GM19023 (cell line): Measurements from ENCODE around the gene GMEB2.
A peak's percentile ranks its signal among the peaks of the same experiment; 100 is the strongest.
"Not testable (repeated sequence)": the region's sequence is repeated elsewhere in the genome, so short reads cannot be mapped to it uniquely, and the experiment has no call there.

Experiments used
- ATAC-seq: cut with Tn5 transposase; IDR thresholded peaks from one replicate; pipeline ENCODE4 v1.9.1; 2021; ENCODE audit warnings: mild to moderate bottlenecking, moderate library complexity; ENCODE audit not compliant: unreplicated experiment

GMEB2 gene

DNA sequence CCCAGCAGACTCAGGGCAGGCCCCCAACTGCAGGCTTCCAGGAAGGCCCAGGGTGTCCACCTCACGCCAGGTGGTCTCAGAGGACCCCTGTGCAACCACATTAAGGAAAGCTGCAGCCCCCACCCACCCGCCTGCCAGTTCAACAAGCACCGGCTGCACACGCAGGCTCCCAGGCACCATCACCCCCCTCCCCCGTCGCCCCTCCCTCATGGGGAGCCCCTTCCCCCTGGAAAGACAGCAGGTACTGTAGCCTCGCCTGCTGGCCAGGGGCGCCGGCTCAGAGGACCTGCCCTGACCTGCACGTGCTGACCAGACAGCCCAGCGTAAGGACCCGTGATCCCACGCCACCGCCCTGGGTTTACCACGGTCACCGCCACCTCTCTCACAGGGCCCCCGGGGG lies 13.8 kb upstream of the GMEB2 start:
- ATAC-seq: peak; percentile 6

DNA sequence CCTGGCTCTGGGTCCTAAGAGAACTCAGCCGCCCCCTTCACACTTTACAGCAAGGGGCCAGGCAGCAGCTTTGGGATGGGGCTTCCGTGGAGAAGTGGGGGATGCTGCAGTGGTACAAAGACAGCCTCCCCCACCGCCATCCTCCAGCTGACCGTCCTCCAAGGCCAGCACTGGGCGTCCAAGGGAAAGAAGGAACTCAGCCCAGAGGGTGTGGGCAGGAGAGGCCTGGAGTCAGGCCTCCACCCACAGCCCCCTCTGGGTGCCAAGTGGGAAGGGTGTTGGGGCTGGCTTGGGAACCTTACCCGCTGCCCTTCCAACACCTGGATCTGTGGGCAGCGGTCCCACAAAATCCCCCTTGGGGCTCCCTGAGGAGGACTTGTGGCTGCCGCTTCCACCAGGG lies 13.2 kb upstream of the GMEB2 start:
- ATAC-seq: no peak

DNA sequence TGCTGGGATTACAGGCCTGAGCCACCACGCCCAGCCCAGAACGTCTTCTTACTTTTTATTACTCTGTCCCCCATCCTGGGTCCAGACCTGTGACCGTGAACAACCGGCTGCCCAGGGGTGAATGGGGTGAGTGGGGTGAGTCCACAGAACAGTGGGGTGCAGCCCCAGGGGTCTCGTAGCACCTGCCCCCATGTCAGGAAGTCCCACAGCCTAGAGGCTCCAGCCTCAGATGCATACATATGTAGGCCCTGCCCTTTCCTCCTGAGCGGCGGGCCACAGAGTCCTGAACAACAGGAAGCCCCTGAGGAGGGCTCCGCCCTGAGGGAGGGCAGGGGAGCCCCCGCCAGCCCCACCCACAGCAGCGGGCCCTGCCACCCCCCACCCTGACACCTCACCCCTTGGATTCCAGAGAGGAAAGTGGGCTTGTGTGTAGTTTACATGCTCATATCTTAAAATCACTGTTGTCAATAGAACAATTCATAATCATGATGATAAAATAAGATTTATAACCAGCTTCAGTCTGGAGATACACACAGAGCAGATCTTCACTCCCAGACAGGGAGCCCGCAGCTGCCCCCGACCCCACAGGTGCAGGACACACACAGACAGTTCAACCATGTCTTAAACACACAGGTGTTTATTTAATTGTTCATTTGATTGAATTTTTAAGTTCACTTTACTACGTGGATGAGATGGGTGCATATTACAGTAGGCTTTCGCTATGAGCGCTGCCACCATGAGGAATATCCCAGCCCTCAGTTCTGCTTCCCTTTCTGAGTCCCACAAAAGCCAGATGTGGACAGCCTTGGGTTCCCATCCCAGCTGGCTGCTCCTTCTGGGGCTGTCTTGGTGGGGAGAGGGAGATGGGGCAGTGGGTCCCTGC lies 12.4 kb upstream of the GMEB2 start:
- ATAC-seq: no peak

DNA sequence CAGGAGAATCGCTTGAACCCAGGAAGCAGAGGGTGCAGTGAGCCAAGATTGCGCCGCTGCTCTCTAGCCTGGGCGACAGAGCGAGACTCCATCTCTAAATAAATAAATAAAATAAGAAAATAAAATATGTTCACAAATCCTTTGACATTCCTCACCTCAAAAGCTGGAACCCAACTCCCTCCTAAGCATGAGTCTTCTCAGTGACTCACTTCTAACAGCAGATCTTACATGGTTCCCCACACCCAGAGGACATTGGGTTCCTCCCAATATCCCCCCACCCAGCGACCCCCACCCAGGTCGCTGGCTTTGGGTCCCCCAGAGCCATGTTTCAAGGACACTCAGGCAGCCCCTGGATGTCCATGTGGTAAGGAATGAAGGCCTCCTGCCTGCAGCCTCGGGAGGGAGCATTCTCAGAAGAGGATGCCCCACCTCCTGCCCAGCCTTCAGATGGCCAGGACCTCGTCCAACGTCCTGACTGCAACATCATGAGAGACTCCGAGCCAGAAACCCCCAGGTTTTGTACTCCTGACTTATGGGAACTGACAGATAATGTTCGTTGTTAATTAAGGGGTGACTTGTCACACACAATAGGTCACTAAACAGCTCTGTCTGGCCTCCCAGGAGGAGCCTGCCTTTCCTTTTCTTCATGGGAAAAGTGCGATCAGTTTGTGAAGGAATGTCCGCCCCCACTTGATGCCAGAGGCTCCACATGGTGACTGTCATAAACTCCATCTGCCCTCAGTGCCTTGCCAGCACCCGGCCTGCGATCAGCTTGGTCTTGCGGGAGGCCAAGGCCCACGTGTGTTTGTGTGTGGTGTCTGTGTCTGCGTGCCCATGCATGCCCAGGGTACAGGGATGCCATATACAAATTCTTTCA lies 10.1 kb upstream of the GMEB2 start:
- no peak for ATAC-seq

DNA sequence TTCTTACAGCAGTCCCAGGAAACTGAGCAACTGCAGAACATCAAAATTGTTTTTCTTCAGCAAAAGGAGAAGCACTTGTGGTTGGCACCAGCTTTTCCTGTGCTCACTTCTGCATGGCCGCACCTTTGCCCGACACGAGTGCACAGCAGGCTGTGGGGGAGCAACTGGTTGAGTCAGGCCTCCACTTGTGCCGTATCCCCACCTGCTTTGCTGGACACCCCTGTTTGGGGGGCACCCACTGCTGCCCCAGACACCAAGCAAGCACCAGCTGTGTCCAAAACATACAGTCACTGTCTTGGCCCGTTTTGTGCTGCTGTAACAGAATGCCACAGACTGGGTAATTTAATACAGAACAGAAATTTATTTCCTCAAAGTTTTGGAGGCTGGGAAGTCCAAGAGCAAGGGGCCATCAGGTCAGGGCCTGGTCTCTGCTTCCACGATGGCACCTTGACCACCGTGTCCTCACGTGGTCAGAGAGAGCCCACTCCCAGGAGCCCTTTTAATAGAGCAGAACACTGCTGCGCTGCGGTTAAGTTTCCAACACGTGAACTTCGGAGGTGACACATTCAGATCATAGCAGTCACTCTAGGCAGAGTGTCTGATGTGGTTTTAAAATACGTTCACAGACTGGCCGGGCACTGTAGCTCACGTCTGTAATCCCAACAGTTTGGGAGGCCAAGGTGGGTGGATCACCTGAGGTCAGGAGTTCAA lies 8.7 kb upstream of the GMEB2 start:
- ATAC-seq: no peak

DNA sequence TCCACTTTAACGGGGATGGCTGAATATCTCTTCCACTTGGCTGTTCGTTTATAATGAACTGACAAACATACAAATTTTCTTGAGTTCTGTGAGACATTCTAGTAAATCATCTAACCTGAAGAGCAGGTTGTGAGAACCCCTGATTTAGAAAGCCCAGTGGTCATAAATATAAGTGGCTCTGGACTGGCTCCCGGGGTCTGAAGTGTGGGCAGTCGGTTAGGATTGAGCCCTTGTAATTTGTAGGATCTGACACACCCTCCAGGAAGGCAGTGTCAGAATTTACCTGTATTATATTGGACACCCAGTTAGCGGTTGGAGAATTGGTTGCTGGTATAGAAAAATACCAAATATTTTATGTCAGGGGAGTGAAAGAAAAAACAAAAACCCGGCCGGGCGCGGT lies 6.8 kb upstream of the GMEB2 start:
- no peak for ATAC-seq

DNA sequence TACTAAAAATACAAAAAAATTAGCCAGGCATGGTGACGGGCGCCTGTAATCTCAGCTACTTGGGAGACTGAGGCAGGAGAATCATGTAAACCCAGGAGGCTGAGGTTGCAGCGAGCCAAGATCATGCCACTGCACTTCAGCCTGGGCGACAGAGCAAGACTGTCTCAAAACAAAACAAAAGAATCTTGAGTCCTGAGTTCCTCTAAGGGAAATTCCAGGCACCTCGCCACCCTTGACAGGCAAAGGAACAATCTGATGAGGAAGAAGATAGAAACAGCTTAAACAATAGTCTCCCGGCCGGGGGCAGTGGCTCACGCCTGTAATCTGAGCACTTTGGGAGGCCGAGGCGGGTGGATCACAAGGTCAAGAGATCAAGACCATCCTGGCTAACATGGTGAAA lies 4.5 kb upstream of the GMEB2 start:
- ATAC-seq: not testable (repeated sequence)

DNA sequence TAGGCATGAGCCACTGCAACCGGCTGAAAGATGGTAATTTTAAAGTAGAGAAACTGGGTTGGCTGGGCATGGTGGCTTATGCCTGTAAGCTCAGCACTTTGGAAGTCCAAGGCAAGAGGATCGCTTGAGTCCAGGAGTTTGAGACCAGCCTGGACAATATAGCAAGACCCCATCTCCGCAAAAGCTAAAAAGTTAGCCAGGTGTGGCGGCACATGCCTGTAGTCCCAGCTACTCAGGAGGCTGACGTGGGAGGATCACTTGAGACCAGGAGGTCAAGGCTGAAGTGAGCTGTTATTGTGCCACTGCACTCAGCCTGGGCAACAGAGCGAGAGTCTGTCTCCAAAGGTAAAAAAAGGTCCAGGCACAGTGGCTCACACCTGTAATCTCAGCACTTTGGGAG lies 4.1 kb upstream of the GMEB2 start:
- not testable (repeated sequence) for ATAC-seq

DNA sequence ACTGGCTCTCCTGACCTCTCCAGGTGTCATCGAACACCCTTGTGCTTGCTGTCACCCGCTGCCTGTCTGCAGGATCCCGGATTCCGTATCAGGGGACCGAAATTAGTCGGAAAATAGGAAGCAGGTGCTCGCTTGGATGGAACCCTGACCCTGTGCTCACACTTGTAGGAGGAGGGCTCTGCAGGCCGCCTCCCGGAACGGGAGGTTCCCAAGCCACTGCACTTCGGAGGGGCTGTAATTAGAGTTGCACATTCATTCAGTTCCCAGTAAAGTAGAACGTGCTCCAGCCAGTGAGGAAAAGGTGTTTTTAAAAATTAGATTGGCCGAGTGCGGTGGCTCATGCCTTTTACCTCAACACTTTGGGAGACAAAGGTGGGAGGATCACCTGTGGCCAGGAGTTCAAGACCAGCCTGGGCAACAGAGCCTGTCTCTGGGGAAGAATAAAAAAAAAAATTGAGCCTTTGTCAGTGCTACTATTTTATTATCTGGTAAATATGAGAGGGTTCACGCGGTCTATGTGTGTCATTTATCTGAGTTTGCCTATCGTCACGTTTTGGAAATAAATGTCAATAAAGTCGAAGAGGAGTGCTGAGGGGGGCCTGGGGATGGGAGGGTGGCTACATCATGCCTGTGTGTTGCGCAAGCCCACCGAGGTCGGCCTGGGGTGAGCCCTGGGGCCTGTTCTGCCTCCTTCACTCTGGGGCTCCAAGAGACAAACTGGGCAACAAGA lies 1.5 kb upstream of the GMEB2 start:
- no peak for ATAC-seq

DNA sequence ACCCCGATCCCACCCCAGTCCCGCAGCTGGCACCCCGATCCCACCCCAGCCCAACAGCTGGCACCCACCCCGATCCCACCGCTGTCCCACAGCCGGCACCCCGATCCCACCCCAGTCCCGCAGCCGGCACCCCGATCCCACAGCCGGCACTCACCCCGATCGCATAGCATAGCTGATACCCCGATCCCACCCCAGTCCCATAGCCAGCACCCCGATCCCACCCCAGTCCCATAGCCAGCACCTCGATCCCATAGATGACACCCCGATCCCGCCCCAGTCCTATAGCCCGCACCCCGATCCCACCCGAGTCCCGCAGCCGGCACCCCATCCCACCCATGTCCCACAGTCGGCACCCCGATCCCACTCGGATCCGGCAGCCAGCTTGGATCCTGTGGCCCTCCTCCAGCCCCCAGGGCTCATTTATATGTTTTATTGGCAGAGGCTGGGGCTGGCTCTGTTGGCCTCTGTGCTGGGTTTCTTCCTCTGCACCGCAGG lies 897 bp upstream of the GMEB2 start:
- no peak for ATAC-seq

DNA sequence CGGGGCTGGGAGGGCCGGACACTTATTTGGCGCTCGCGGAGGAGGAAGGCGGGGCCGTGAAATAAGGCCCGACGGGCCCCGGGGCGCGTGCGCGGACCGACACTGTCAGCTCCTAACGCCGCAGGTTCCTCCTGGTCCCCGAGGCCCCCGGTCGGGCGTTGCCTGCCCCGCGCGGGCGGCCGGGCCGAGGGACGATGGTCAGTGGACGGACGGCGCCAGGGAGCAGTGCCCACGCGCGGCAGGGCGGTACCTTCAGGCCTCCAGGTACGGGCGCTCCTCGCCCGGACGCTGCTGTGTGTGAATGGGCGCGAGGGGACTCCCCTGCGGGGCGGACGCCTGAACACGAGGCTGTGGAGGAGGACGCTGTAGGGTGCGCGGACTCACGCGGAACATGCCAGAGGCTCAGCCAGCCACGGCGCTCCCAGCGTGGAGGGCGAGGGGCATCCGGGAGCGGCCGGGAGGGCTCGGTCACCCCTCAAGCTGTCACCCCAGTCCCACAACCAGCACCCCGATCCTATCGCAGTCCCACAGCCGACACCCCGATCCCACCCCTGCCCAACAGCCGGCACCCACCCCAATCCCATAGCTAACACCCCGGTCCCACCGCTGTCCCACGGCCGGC lies 339 bp upstream of the GMEB2 start:
- ATAC-seq: peak; percentile 74

DNA sequence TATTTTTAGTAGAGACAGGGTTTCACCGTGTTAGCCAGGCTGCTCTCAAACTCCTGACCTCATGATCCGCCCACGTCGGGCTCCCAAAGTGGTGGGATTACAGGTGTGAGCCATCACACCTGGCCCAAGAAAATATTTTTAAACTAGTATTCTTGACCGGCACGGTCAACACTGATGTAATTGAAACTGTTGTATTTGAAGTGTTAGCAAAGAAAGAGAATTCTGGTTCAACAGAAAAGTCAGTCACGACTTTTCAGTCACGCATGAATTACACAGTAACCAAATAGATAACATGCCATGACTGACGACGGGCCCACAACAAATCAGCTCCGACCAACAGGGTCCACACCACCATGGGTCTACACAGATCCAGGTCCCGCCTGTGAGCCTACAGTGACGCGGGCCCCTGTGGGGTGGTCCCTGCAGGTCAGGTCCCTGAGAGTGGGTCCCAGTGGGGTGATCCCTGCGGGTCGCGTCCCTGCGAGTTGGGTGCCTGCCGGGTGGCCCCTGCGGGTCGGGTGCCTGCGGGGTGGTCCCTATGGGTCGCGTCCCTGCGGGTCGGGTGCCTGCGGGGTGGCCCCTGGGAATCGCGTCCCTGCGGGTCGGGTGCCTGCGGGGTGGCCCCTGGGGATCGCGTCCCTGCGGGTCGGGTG lies 1.0 kb downstream of the GMEB2 start:
- ATAC-seq: no peak

DNA sequence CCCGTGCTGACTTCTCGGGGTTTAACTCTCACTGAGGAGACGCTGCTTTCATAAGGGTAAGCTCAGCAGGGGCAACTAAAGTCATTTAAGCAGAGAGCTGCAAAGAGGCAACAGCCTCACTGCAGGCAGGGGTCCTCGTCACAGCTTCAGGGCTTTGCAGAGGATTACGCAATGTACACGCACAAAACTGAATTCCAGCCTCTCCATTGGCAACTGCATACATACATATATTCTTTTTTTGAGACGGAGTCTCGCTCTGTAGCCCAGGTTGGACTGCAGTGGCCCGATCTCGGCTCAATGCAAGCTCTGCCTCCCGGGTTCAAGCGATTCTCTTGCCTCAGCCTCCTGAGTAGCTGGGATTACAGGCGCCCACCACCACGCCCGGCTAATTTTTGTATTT lies 2.4 kb downstream of the GMEB2 start:
- no peak for ATAC-seq

DNA sequence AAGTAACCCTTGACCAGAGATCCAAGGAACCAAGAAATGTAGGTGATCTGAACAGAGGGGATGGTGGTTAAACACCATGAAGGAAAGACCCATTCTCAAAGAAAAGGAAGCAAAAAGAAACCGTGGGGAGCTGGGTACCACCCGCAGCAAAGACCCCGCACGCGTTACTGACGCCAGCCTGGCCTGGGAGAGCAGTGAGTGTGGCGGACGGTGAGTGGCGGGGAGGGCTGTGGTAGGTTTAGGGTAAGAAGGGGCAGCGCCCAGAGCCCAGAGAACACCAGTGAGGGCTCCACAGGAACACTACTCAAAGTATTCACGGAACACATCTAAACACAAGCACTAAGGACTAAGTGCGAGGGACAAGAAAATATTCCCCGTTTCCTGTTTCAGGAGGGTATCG lies 4.2 kb downstream of the GMEB2 start:
- ATAC-seq: no peak

DNA sequence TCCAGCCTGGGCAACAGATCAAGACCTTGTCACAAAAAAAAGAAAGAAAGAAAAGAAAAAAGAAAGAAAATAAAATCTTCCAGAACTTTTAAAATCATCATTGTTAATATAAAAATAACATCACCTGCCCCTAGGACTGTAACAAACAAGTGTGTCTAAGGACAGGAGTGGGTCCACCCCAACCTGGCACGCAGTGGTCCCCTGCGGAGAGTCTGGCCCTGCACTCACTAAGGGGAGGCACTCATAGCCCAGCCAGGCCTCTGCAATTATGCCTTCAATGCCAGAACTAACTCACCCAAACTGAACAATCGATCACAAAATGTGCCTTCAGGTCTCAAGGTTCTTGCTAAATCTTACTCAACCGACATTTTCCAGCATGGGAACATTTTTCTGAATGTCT lies 4.8 kb downstream of the GMEB2 start:
- no peak for ATAC-seq

DNA sequence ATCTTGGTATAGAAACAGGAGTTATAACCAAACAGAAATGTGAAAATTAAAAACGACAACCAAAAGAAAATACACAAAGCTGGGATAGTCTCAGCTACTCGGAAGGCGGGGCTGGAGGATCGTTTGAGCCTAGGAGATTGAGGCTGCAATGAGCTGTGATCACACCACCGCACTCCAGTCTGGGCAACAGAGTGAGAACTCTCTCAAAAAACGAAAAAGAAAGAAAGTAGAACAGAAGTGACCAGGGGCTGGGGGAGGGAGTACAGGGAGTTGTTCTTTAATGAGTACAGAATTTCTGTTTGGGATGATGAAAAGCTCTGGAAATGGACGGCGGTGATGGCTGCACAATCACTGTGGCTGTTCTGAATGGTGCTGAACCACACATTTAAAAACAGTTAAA lies 5.9 kb downstream of the GMEB2 start:
- ATAC-seq: no peak

DNA sequence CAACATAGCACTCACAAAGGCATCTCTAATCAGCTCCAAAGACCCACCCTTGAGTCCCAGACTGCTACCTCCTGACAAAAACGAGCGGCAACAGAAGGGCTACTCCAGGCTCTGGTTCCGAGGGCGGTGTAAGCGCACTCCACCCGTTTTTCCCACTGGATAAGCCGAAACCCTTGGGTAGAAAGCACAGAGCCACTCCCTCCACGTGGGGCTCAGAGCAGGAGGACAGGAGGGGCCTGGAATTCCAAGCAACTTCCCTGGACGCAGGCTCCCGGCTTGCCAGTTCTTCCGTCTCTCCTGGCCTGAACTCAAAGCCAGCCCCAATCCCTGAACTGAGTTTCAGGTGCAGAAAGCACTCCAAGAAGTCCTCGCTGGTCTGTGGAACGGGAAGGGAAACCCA lies 7.4 kb downstream of the GMEB2 start:
- ATAC-seq: no peak

DNA sequence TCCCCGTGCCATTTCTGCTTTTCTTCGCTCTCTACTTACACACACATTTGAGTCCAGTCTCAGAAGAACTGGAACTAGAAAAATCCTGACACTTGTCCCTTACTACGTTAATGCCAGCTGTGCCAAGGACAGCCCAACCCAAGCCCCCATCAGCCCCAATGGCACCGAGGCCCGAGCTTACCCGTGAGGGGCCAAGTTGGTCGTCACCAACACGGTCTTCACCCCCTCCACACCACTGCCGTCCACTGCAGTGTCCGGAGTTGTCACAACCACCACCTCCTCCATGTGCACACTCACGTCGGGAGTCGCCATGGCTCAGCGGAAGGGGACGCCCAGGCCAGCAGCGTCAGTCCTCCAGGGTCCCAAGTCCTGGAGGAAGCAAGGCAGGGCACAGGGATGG lies 7.8 kb downstream of the GMEB2 start:
- no peak for ATAC-seq

DNA sequence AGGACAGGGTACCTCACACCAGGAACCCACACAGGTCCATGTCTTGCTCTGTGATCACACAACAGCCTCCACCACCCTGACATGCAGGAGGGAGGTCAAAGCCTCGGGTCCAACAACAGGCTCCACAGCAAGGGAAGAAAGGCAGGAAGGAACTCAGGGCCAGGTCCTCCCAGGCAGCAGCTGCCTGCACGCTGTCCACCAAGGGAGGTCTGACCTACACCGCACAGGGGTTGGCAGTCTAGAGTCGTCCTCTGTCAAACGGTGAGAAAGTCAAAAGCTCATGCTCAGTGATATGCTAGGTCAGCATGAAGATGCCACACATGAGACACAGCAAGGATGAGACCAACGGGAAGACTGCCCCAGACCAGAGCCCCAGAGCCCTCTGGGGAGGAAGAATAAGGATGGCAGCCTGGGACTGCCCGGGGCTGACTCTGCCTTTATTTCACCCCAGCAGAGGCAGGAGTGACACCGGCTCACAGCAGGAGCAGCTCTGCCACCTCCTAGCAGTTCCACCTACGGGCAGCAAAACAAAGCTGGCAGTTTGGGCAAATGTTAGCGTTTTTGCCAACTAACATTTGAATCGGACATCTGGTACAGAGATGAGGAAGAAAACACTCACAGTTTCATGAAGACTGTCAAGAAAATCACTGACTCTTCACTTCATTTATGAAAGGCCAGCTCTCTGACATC lies 8.5 kb downstream of the GMEB2 start:
- no peak for ATAC-seq
